A549 (cell line): ENCODE measurements around the gene MRPL40. TPM values are rescaled to one million over a fixed set of nuclear protein-coding genes. Genes with fewer than 3 reads are reported as not detected.

ENCODE experiments used
- ATAC-seq, 2 experiments: fragments of 200-7000 bp in 1 of 2; fragments of >200 bp in 1 of 2; cut with Nextera tagmentation in 1 of 2; cut with Tn5 transposase in 1 of 2; 3 replicates each; pipeline versions ENCODE4 v1.8.0 to v1.9.1; 2018 to 2020; ENCODE audit warnings: mild to moderate bottlenecking in 1 of 2, moderate library complexity in 1 of 2
- CTCF ChIA-PET: fragments of 300-600 bp; sonication (Branson Sonifier 250); formaldehyde crosslinking; extraction: SDS; loops from one replicate; lab custom pipeline; 2021; ENCODE audit warnings: antibody characterized with exemption, inconsistent platforms; lab: Yijun Ruan, JAX
- POLR2A ChIA-PET: fragments of 350-600 bp; formaldehyde crosslinking; extraction: SDS; loops from one replicate; lab custom pipeline; 2021; ENCODE audit warnings: antibody characterized with exemption, inconsistent platforms; lab: Yijun Ruan, JAX
- DNase-seq, 2 experiments: peaks; one replicate each; pipeline versions ENCODE4 v3.0.0 to v3.0.0-alpha.2; 2011 to 2016; ENCODE audit warnings: low read depth in 1 of 2, low spot score in 1 of 2
- FAIRE-seq: peaks from 2 replicates; lab custom pipeline; 2011; peaks lifted over from hg19 to GRCh38; lab: Jason Lieb, UNC
- H3K27ac ChIP-seq, 2 experiments: fragments of >200 bp; sonication (Bioruptor Twin); formaldehyde crosslinking; 3 replicates each; pipeline ENCODE4 v1.5.1; 2016 to 2017
- H3K4me1 ChIP-seq: fragments of >200 bp; sonication (Bioruptor Twin); formaldehyde crosslinking; 3 replicates; pipeline ENCODE4 v1.6.1; 2016
- H3K4me2 ChIP-seq: fragments of >200 bp; sonication (Bioruptor Twin); formaldehyde crosslinking; 3 replicates; pipeline ENCODE4 v1.6.1; 2016
- H3K4me3 ChIP-seq: fragments of >200 bp; sonication (Bioruptor Twin); formaldehyde crosslinking; 3 replicates; pipeline ENCODE4 v1.5.1; 2016
- H3K9me3 ChIP-seq: fragments of >200 bp; sonication (Bioruptor Twin); formaldehyde crosslinking; 3 replicates; pipeline ENCODE4 v1.6.1; 2016
- ATOH8 ChIP-seq: fragments of 250-450 bp; sonication (Bioruptor Pico); IDR thresholded peaks from 2 replicates; pipeline ENCODE4 v1.5.0; 2020; ENCODE audit warnings: low read depth, mild to moderate bottlenecking, moderate library complexity
- BHLHE40 ChIP-seq: IDR thresholded peaks from 2 replicates; pipeline ENCODE4 v1.6.1; 2012; ENCODE audit warnings: low read depth, low read length, inconsistent platforms
- CBX8 ChIP-seq: fragments of 200-600 bp; sonication (generic); IDR thresholded peaks from 2 replicates; pipeline ENCODE4 v1.6.1; 2016
- CEBPB ChIP-seq, 2 experiments: fragments of >200 bp in 1 of 2; sonication (Bioruptor Twin) in 1 of 2; formaldehyde crosslinking in 1 of 2; IDR thresholded peaks; 2 replicates each; pipeline ENCODE4 v1.6.1; 2012 to 2016
- CHD2 ChIP-seq: fragments of 150-350 bp; IDR thresholded peaks from 2 replicates; pipeline ENCODE4 v1.6.1; 2014; ENCODE audit warnings: low read length; ENCODE audit not compliant: partially characterized antibody
- CHD4 ChIP-seq: fragments of 200-600 bp; sonication (generic); IDR thresholded peaks from 2 replicates; pipeline ENCODE4 v1.6.1; 2016; ENCODE audit warnings: antibody characterized with exemption, mild to moderate bottlenecking, borderline replicate concordance
- EHF ChIP-seq: fragments of 250-450 bp; sonication (Bioruptor Pico); IDR thresholded peaks from 2 replicates; pipeline ENCODE4 v1.5.0; 2020; ENCODE audit warnings: mild to moderate bottlenecking
- EHMT2 ChIP-seq: fragments of 200-600 bp; sonication (generic); IDR thresholded peaks from 2 replicates; pipeline ENCODE4 v1.6.1; 2016; ENCODE audit warnings: antibody characterized with exemption, low read depth, mild to moderate bottlenecking, moderate library complexity
- ELK1 ChIP-seq: fragments of 150-350 bp; IDR thresholded peaks from 2 replicates; pipeline ENCODE4 v1.6.1; 2014; ENCODE audit warnings: low read depth, mild to moderate bottlenecking, low read length
- ESRRA ChIP-seq: fragments of 150-350 bp; IDR thresholded peaks from 2 replicates; pipeline ENCODE4 v1.6.1; 2014; ENCODE audit warnings: mild to moderate bottlenecking, low read length, borderline replicate concordance
- FOSB ChIP-seq: fragments of 250-450 bp; sonication (Bioruptor Pico); IDR thresholded peaks from 2 replicates; pipeline ENCODE4 v1.5.0; 2020; ENCODE audit warnings: mild to moderate bottlenecking, moderate library complexity
- FOXS1 ChIP-seq: fragments of 250-450 bp; sonication (Bioruptor Pico); IDR thresholded peaks from 2 replicates; pipeline ENCODE4 v1.5.0; 2020; ENCODE audit warnings: mild to moderate bottlenecking, moderate library complexity
- GATA3 ChIP-seq: IDR thresholded peaks from 2 replicates; pipeline ENCODE4 v1.6.1; 2012; ENCODE audit warnings: borderline replicate concordance
- HES2 ChIP-seq: fragments of >200 bp; sonication (Bioruptor Twin); formaldehyde crosslinking; IDR thresholded peaks from 2 replicates; pipeline ENCODE4 v1.6.1; 2016
- HMGXB4 ChIP-seq: fragments of 250-450 bp; sonication (Bioruptor Pico); IDR thresholded peaks from 2 replicates; pipeline ENCODE4 v1.5.0; 2021; ENCODE audit warnings: mild to moderate bottlenecking, moderate library complexity, borderline replicate concordance
- HOXA7 ChIP-seq: fragments of 250-450 bp; sonication (Bioruptor Pico); IDR thresholded peaks from 2 replicates; pipeline ENCODE4 v1.5.0; 2020; ENCODE audit warnings: mild to moderate bottlenecking, moderate library complexity
- HOXB13 ChIP-seq: fragments of 250-450 bp; sonication (Bioruptor Pico); IDR thresholded peaks from 2 replicates; pipeline ENCODE4 v1.5.0; 2020; ENCODE audit warnings: low read depth, mild to moderate bottlenecking, moderate library complexity
- HOXB5 ChIP-seq: fragments of 250-450 bp; sonication (Bioruptor Pico); IDR thresholded peaks from 2 replicates; pipeline ENCODE4 v1.5.0; 2020; ENCODE audit warnings: mild to moderate bottlenecking, moderate library complexity
- KDM1A ChIP-seq: fragments of 200-600 bp; sonication (generic); IDR thresholded peaks from 2 replicates; pipeline ENCODE4 v1.6.1; 2016; ENCODE audit warnings: low read depth, mild to moderate bottlenecking
- MAFK ChIP-seq: fragments of 450-650 bp; IDR thresholded peaks from 2 replicates; pipeline ENCODE4 v1.6.1; 2014; ENCODE audit not compliant: partially characterized antibody
- MYC ChIP-seq: IDR thresholded peaks from 2 replicates; pipeline ENCODE4 v1.6.1; 2012; ENCODE audit warnings: mild to moderate bottlenecking, inconsistent platforms, low read length, improper control_type of control experiment, borderline replicate concordance
- NFE2L2 ChIP-seq: fragments of 150-350 bp; conservative IDR thresholded peaks from 2 replicates; pipeline ENCODE4 v1.6.1; 2014; ENCODE audit warnings: low read length
- PBX3 ChIP-seq: IDR thresholded peaks from 2 replicates; pipeline ENCODE4 v1.6.1; 2012
- PHF8 ChIP-seq: fragments of 200-600 bp; sonication (generic); IDR thresholded peaks from 2 replicates; pipeline ENCODE4 v1.6.1; 2016; ENCODE audit warnings: low read depth, mild to moderate bottlenecking, antibody characterized with exemption, moderate library complexity, borderline replicate concordance
- POLR2AphosphoS2 ChIP-seq: conservative IDR thresholded peaks from 2 replicates; pipeline ENCODE4 v1.6.1; 2012; ENCODE audit warnings: low read length, improper control_type of control experiment, inconsistent platforms
- RAD21 ChIP-seq, 2 experiments: fragments of >200 bp in 1 of 2; sonication (Bioruptor Twin) in 1 of 2; formaldehyde crosslinking in 1 of 2; IDR thresholded peaks in 1 of 2; conservative IDR thresholded peaks in 1 of 2; 2 replicates in 1 of 2; 3 replicates in 1 of 2; pipeline ENCODE4 v1.6.1; 2012 to 2018; ENCODE audit warnings: inconsistent platforms in 1 of 2
- RARB ChIP-seq: fragments of 250-450 bp; sonication (Bioruptor Pico); IDR thresholded peaks from 2 replicates; pipeline ENCODE4 v1.8.0; 2021; ENCODE audit warnings: mild to moderate bottlenecking, moderate library complexity
- RCOR1 ChIP-seq: fragments of 150-350 bp; IDR thresholded peaks from 2 replicates; pipeline ENCODE4 v1.6.1; 2014; ENCODE audit warnings: antibody characterized with exemption, low read length, low read depth
- RFX5 ChIP-seq: fragments of 450-650 bp; IDR thresholded peaks from 2 replicates; pipeline ENCODE4 v1.7.1; 2014; ENCODE audit warnings: antibody characterized with exemption, mild to moderate bottlenecking, moderate library complexity
- SMC3 ChIP-seq: fragments of >200 bp; sonication (Bioruptor Twin); formaldehyde crosslinking; IDR thresholded peaks from 3 replicates; pipeline ENCODE4 v1.6.1; 2018; ENCODE audit warnings: inconsistent platforms
- SREBF2 ChIP-seq: fragments of 450-650 bp; IDR thresholded peaks from 2 replicates; pipeline ENCODE4 v1.6.1; 2014; ENCODE audit warnings: mild to moderate bottlenecking, moderate library complexity
- TP53 ChIP-seq: fragments of 250-450 bp; sonication (Bioruptor Pico); IDR thresholded peaks from 2 replicates; pipeline ENCODE4 v1.5.0; 2021; ENCODE audit warnings: mild to moderate bottlenecking, moderate library complexity
- ZC3H11A ChIP-seq: fragments of 450-650 bp; IDR thresholded peaks from 2 replicates; pipeline ENCODE4 v1.6.1; 2014; ENCODE audit warnings: antibody characterized with exemption, mild to moderate bottlenecking
- ZNF302 ChIP-seq: fragments of 250-450 bp; sonication (Bioruptor Pico); IDR thresholded peaks from 2 replicates; pipeline ENCODE4 v1.9.0; 2021; ENCODE audit warnings: inconsistent platforms, mild to moderate bottlenecking, moderate library complexity
- WGBS: methylation state at CpG from one replicate; pipeline ENCODE4 v1.1.6; 2017; ENCODE audit errors: missing lambda C conversion rate; 5-methylcytosine and 5-hydroxymethylcytosine counted together
- polyA minus RNA-seq: library from RNA; depleted of rRNA, polyadenylated mRNA; stranded (reverse); fragments of >200 nt; gene quantifications from 2 replicates; pipeline ENCODE4 v1.2.3, GENCODE V29; 2011; rRNA and poly(A)+ RNA removed
- polyA plus RNA-seq, 4 experiments: library from polyadenylated mRNA; depleted of rRNA in 3 of 4; stranded (reverse); fragments of >200 nt; fragmentation: RNase III in 1 of 4; extraction: RNeasy Plus Mini Kit Qiagen cat#74134 plus additional on column Dnase treatment in 1 of 4; gene quantifications; 2 replicates in 3 of 4; 3 replicates in 1 of 4; pipeline ENCODE4 v1.2.3, GENCODE V29; 2011 to 2017

The MRPL40 gene
- polyA plus RNA-seq (2011; rRNA removed), result 43.3 and 45.7 TPM in 2 replicates
- polyA plus RNA-seq (2012; cell fraction: cytosol; rRNA removed), result 24.9 and 25.2 TPM in 2 replicates
- polyA plus RNA-seq (2012; cell fraction: nucleus; rRNA removed), result 8.0 and 10.1 TPM in 2 replicates
- 32.1 to 35.1 TPM (median 34.0 TPM) in 3 replicates for polyA plus RNA-seq (2017; fragmentation: RNase III; extraction: RNeasy Plus Mini Kit Qiagen cat#74134 plus additional on column Dnase treatment)
- polyA minus RNA-seq, result 10.2 and 10.8 TPM in 2 replicates

- 0% methylated on average over 10 of the region's 74 CpGs for WGBS
- Histone ChIP-seq H3K4me2 (peak within 1 kb of the TSS; percentile 98), H3K4me3 (peak within 1 kb of the TSS; percentile 99), H3K9me3 (no peaks in the 10 kb centered on the region), H3K27ac (peak within 1 kb of the TSS; percentile 93 to 100), H3K4me1 (peaks cover 9% of the 10 kb centered on the region)
- CTCF ChIA-PET, result interaction anchor here (0.7 to 1.0 kb wide), 2 partner anchors 13 to 252 kb away, joined by 3 read pairs; no protein-coding TSS in a partner anchor
- POLR2A ChIA-PET, result interaction anchor here (0.6 to 2.0 kb wide), 7 partner anchors 11 to 288 kb away, joined by 3 to 5 read pairs (median 3); partner anchors contain the start of genes CDC45, ESS2, SLC25A1 and UFD1
- DNase-seq, result peak; percentile 72 to 92
- ATAC-seq, result peak; percentile 92 to 96
- no peak for FAIRE-seq
- TF ChIP-seq CBX8 (no peak), EHF (CRISPR knock-in tag) (no peak), HOXA7 (CRISPR knock-in tag) (no peak), ZC3H11A (no peak; the same call in 1 of the 2 replicates), HOXB5 (no peak), GATA3 (0 out of 2 replicates have a peak, but pooled peaks have one; percentile 42), HES2 (no peak), HMGXB4 (no peak), ELK1 (no peak), FOSB (no peak), KDM1A (no peak), CEBPB (IDR thresholded peaks at IDR 0.05) (no peak), RAD21 (conservative IDR thresholded peaks at IDR 0.05 in 1 of 2, IDR thresholded peaks at IDR 0.05 in 1 of 2) (no peak), TP53 (CRISPR knock-in tag) (no peak), RARB (CRISPR knock-in tag) (no peak), HOXB13 (CRISPR knock-in tag) (0 out of 2 replicates have a peak, but pooled peaks have one; percentile 35), SMC3 (no peak), SREBF2 (no peak), CHD2 (no peak), FOXS1 (CRISPR knock-in tag) (peak; percentile 52; the same call in 1 of the 2 replicates), RCOR1 (no peak), PHF8 (peak; percentile 14), POLR2AphosphoS2 (no peak), ESRRA (no peak), NFE2L2 (no peak), RFX5 (0 out of 2 replicates have a peak, but pooled peaks have one; percentile 40), MYC (peak; percentile 83), CHD4 (no peak), ZNF302 (no peak), PBX3 (peak; percentile 62; the same call in 1 of the 2 replicates), MAFK (no peak), EHMT2 (no peak), ATOH8 (CRISPR knock-in tag) (no peak), BHLHE40 (no peak)
Observed at GRCh38 chr22:19432133-19432851, at the start of gene MRPL40. TSS of gene MRPL40 (plus strand) at chr22:19432545. CDS start at chr22:19432555, 10 bp downstream.
